SK-N-SH (cell line): ENCODE data around the gene RIN3.

ENCODE experiments used
- CHD2 ChIP-seq: fragments of 150-350 bp; IDR thresholded peaks from 2 replicates; pipeline ENCODE4 v1.6.1; 2018; ENCODE audit warnings: low read length; ENCODE audit not compliant: partially characterized antibody
- CTCF ChIP-seq: fragments of 200-600 bp; sonication (generic); IDR thresholded peaks from 2 replicates; pipeline ENCODE4 v1.6.1; 2017; ENCODE audit warnings: antibody characterized with exemption, mild to moderate bottlenecking, moderate library complexity
- EZH2phosphoT487 ChIP-seq: fragments of 200-600 bp; sonication (generic); IDR thresholded peaks from 2 replicates; pipeline ENCODE4 v1.6.1; 2017; ENCODE audit warnings: low read depth, mixed run types, mild to moderate bottlenecking, antibody characterized with exemption, moderate library complexity, borderline replicate concordance
- JUND ChIP-seq: IDR thresholded peaks from 2 replicates; pipeline ENCODE4 v1.4.0; 2012
- MAX ChIP-seq: IDR thresholded peaks from 2 replicates; pipeline ENCODE4 v1.4.0; 2012; ENCODE audit warnings: low read depth
- TAF1 ChIP-seq: IDR thresholded peaks from 2 replicates; pipeline ENCODE4 v1.6.1; 2012; ENCODE audit warnings: low read depth, mild to moderate bottlenecking, low read length, moderate library complexity, borderline replicate concordance

GRCh38 chr14:92499234-92499633 is 14.3 kb upstream of the RIN3 start:
- TF ChIP-seq CHD2 = no peak
- TF ChIP-seq MAX = no peak
- no peak for TF ChIP-seq EZH2phosphoT487
- no peak for TF ChIP-seq CTCF
- TF ChIP-seq JUND = no peak
- no peak for TF ChIP-seq TAF1
